ACC112 (cell line): ENCODE results near the gene SMC4.

Source experiments
- H2AFZ ChIP-seq: fragments of 200-600 bp; sonication (generic); one replicate; pipeline ENCODE4 v1.6.0; 2017; ENCODE audit warnings: antibody characterized with exemption, low read length; ENCODE audit not compliant: unreplicated experiment
- H3K27ac ChIP-seq: fragments of 200-600 bp; sonication (generic); 2 replicates; pipeline ENCODE4 v1.5.1; 2014; ENCODE audit warnings: low read depth, mild to moderate bottlenecking, antibody characterized with exemption, low read length, moderate library complexity
- H3K27me3 ChIP-seq: fragments of 200-600 bp; sonication (generic); 2 replicates; pipeline ENCODE4 v1.6.1; 2014; ENCODE audit warnings: mild to moderate bottlenecking, antibody characterized with exemption, low read length, moderate library complexity, mixed read lengths; ENCODE audit not compliant: insufficient read depth
- H3K36me3 ChIP-seq: fragments of 200-600 bp; sonication (generic); 2 replicates; pipeline ENCODE4 v1.6.1; 2016; ENCODE audit warnings: mild to moderate bottlenecking, antibody characterized with exemption, low read length, moderate library complexity, mixed read lengths; ENCODE audit not compliant: insufficient read depth
- H3K4me1 ChIP-seq: fragments of 200-600 bp; sonication (generic); one replicate; pipeline ENCODE4 v1.6.1; 2016; ENCODE audit warnings: low read length, mixed read lengths; ENCODE audit not compliant: insufficient read depth, unreplicated experiment, control insufficient read depth
- H3K4me3 ChIP-seq: fragments of 200-600 bp; sonication (generic); 2 replicates; pipeline ENCODE4 v1.5.1; 2014; ENCODE audit warnings: mild to moderate bottlenecking, low read depth, low read length
- H3K79me2 ChIP-seq: fragments of 200-600 bp; sonication (generic); one replicate; pipeline ENCODE4 v1.6.0; 2016; ENCODE audit warnings: low read length; ENCODE audit not compliant: control insufficient read depth, unreplicated experiment, insufficient read depth

SMC4 gene

GRCh38 chr3:160412477-160412876 lies 13.0 kb downstream of the SMC4 start:
- no peak overlapping the region for H3K27ac ChIP-seq
- H3K36me3 ChIP-seq: peaks cover 48% of the 10 kb centered on the region
- no peak overlapping the region for H2AFZ ChIP-seq
- H3K27me3 ChIP-seq: no peaks in the 10 kb centered on the region
- H3K4me3 ChIP-seq: no peak overlapping the region
- peaks cover 8% of the 10 kb centered on the region for H3K4me1 ChIP-seq
- H3K79me2 ChIP-seq: peaks cover 69% of the 10 kb centered on the region

GRCh38 chr3:160413613-160414248 lies 14.3 kb downstream of the SMC4 start:
- H3K27ac ChIP-seq: no peak overlapping the region
- no peaks in the 10 kb centered on the region for H3K27me3 ChIP-seq
- H3K79me2 ChIP-seq: peaks cover 66% of the 10 kb centered on the region
- H3K4me3 ChIP-seq: no peak overlapping the region
- H3K36me3 ChIP-seq: peaks cover 59% of the 10 kb centered on the region
- no peak overlapping the region for H2AFZ ChIP-seq
- peaks cover 6% of the 10 kb centered on the region for H3K4me1 ChIP-seq

- Histone ChIP-seq H3K4me3 (no peak overlapping the region), H2AFZ (no peak overlapping the region), H3K27ac (no peak overlapping the region), H3K27me3 (no peaks in the 10 kb centered on the region), H3K4me1 (no peaks in the 10 kb centered on the region), H3K36me3 (peaks cover 67% of the 10 kb centered on the region), H3K79me2 (peaks cover 70% of the 10 kb centered on the region)
These were observed 17.9 kb downstream of the SMC4 start for GRCh38 chr3:160417311-160417710.

DNA sequence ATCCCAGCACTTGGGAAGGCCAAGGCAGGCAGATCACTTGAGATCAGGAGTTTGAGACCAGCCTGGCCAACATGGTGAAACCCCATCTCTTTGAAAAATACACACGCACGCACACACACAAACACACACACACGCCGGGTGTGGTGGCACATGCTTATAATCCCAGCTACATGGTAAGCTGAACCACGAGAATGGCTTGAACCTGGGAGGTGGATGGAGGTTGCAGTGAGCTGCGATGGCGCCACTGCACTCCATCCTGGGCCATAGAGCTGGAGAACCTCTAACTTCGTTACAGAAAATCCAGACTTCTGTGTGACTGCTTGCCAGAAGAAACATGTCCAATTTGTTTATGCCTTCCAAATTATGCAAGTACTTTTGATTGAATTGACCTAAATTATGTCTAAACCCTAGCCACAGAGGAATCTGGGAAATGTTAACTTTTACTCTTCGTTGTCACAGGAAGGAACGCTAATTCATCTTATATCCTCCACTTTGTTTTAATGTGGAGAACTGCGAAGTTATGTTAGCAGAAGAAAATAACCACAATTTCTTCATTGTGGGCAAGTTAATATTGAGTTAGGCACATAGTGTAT lies 28.5 kb downstream of the SMC4 start:
- peaks cover 39% of the 10 kb centered on the region for H3K79me2 ChIP-seq
- H3K36me3 ChIP-seq: peaks cover 62% of the 10 kb centered on the region
- H3K27ac ChIP-seq: no peak overlapping the region

GRCh38 chr3:160434071-160434470 lies 34.6 kb downstream of the SMC4 start:
- H3K36me3 ChIP-seq: peaks cover 54% of the 10 kb centered on the region
- H3K27ac ChIP-seq: peak overlapping the region; percentile 29; the same call in 1 of the 2 replicates
- H2AFZ ChIP-seq: no peak overlapping the region
- no peak overlapping the region for H3K4me3 ChIP-seq
- H3K79me2 ChIP-seq: peaks cover 55% of the 10 kb centered on the region
- peaks cover 12% of the 10 kb centered on the region for H3K4me1 ChIP-seq
- H3K27me3 ChIP-seq: no peaks in the 10 kb centered on the region

More for the DNA sequence above, 28.5 kb downstream of the SMC4 start:
- no peak overlapping the region for H2AFZ ChIP-seq
- peaks cover 2% of the 10 kb centered on the region for H3K4me1 ChIP-seq
- H3K27me3 ChIP-seq: no peaks in the 10 kb centered on the region
- no peak overlapping the region for H3K4me3 ChIP-seq

- H3K4me1 ChIP-seq: peaks cover 12% of the 10 kb centered on the region
- no peak overlapping the region for H3K27ac ChIP-seq
- peaks cover 64% of the 10 kb centered on the region for H3K79me2 ChIP-seq
- peaks cover 53% of the 10 kb centered on the region for H3K36me3 ChIP-seq
- no peak overlapping the region for H2AFZ ChIP-seq
- H3K27me3 ChIP-seq: no peaks in the 10 kb centered on the region
- H3K4me3 ChIP-seq: no peak overlapping the region
These were observed 35.6 kb downstream of the SMC4 start for GRCh38 chr3:160435095-160435494.

DNA sequence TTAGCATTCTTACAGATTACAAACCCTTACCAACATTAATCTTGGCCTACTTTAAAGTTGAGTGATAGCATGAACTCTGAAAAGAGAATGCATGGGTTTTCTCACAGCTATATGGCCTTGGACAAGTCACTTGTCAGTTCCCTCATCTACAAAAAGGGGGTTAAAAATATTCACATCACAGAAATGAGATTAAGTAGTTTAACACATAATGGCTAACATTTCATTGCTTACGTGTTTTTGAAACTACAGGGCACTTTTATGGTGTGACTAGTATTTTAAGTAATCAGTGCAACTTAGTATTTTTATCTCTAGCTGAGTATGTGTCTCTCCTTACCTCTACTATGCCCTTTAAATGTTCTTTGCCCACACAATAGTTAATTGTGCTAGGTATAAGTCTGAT lies 36.3 kb downstream of the SMC4 start:
- Histone ChIP-seq H3K36me3 (peaks cover 51% of the 10 kb centered on the region), H2AFZ (no peak overlapping the region), H3K27ac (no peak overlapping the region), H3K79me2 (peaks cover 69% of the 10 kb centered on the region), H3K27me3 (no peaks in the 10 kb centered on the region), H3K4me3 (no peak overlapping the region), H3K4me1 (peaks cover 12% of the 10 kb centered on the region)

DNA sequence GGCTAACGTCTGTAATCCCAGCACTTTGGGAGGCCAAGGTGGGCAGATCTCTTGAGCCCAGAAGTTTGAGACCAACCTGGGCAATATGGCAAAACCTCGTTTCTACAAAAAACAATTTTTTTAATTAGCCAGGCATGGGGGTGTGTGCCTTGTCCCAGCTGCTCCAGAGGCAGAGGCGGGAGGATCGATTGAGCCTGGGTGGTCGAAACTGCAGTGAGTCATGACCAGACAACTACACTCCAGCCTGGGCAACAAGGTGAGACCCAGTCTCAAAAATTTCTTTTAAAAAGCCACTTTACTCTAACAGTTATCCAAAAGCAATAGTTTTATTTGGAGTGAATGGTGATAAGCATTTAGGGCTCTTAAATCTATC lies 37.6 kb downstream of the SMC4 start:
- no peak overlapping the region for H3K27ac ChIP-seq
- no peak overlapping the region for H3K4me3 ChIP-seq
- peaks cover 49% of the 10 kb centered on the region for H3K36me3 ChIP-seq
- H2AFZ ChIP-seq: no peak overlapping the region
- no peaks in the 10 kb centered on the region for H3K27me3 ChIP-seq
- H3K79me2 ChIP-seq: peaks cover 81% of the 10 kb centered on the region
- peaks cover 12% of the 10 kb centered on the region for H3K4me1 ChIP-seq

DNA sequence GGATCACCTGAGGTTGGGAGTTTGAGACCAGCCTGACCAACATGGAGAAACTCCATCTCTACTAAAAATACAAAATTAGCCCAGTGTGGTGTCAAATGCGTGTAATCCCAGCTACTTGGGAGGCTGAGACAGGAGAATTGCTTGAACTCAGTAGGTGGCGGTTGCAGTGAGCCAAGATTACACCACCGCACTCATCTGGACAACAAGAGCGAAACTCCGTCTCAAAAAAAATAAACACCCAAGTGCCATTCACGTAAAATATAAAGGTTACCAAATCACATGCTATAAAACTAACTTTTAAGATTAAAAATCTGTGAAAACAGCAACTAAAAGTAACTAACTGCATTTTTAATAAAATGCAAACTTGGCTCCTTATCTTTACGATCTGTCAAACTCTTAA lies 41.2 kb downstream of the SMC4 start:
- Histone ChIP-seq H3K79me2 (peaks cover 92% of the 10 kb centered on the region), H3K4me3 (no peak overlapping the region), H3K4me1 (peaks cover 9% of the 10 kb centered on the region), H3K36me3 (peaks cover 42% of the 10 kb centered on the region), H3K27me3 (no peaks in the 10 kb centered on the region), H3K27ac (no peak overlapping the region), H2AFZ (no peak overlapping the region)

- no peaks in the 10 kb centered on the region for H3K27me3 ChIP-seq
- H3K4me3 ChIP-seq: no peak overlapping the region
- no peak overlapping the region for H2AFZ ChIP-seq
- H3K36me3 ChIP-seq: peaks cover 29% of the 10 kb centered on the region
- peaks cover 29% of the 10 kb centered on the region for H3K4me1 ChIP-seq
- peaks cover 94% of the 10 kb centered on the region for H3K79me2 ChIP-seq
- H3K27ac ChIP-seq: no peak overlapping the region; the same call in 1 of the 2 replicates
These were observed 45.0 kb downstream of the SMC4 start for GRCh38 chr3:160444411-160444810.

DNA sequence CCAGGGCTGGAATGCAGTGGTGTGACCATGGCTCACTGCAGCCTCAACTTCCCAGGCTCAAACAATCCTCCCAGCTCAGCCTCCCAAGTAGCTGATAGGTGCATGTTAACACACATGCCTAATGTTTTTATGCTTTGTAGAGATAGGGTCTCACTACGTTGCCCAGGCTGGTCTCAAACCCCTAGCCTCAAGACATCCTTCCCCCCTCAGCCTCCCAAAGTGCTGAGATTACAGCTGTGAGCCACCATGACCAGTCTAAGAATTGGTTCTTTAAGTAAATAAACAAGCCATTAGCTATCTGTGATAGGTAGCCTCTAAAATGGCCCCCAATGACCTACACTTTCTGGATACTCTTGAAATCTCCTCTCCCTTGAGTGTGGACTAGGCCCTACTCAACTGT lies 46.4 kb downstream of the SMC4 start:
- Histone ChIP-seq H3K4me1 (peaks cover 35% of the 10 kb centered on the region), H3K79me2 (peaks cover 79% of the 10 kb centered on the region), H3K27ac (no peak overlapping the region; the same call in 1 of the 2 replicates), H3K4me3 (peak overlapping the region; percentile 11; the same call in 1 of the 2 replicates), H3K27me3 (no peaks in the 10 kb centered on the region), H3K36me3 (peaks cover 29% of the 10 kb centered on the region), H2AFZ (no peak overlapping the region)
